ENCODE results near the gene NFATC2. TPM values are rescaled to one million over a fixed set of nuclear protein-coding genes. Genes with fewer than 3 reads are reported as not detected.

NFATC2 gene
- polyA plus RNA-seq, 1 of the 3 experiments (the other 2 are of a cell fraction): 0.36 TPM

- Histone ChIP-seq H3K79me2 (ENCODE audit: insufficient read depth) (no peaks in the 10 kb centered on the region), H3K27me3 (ENCODE audit: insufficient read depth) (no peaks in the 10 kb centered on the region), H3K9me2 (no peaks in the 10 kb centered on the region), H2AFZ (ENCODE audit: low read depth) (no peak overlapping the region), H3K36me3 (replicated peaks in 1 of 2; ENCODE audit: control insufficient read depth in 1 of 2, insufficient read depth in 2 of 2, low read length in 1 of 2) (no peaks in the 10 kb centered on the region), H3K4me3 (ENCODE audit: low read depth in 2 of 2, low read length in 1 of 2) (no peak overlapping the region), H3K27ac (ENCODE audit: low read depth in 2 of 2, low read length in 1 of 2) (no peak overlapping the region), H3K9me3 (no peaks in the 10 kb centered on the region), H4K20me1 (ENCODE audit: insufficient read depth) (no peaks in the 10 kb centered on the region), H3K4me2 (no peak overlapping the region), H3F3A (replicated peaks; ENCODE audit: insufficient read depth) (peaks cover 5% of the 10 kb centered on the region), H3K4me1 (ENCODE audit: control insufficient read depth in 1 of 2, insufficient read depth in 2 of 2, low read depth in 1 of 2, low read length in 1 of 2) (no peaks in the 10 kb centered on the region; a peak in 1 of 4 replicates), H3K9ac (no peak overlapping the region)
- no peak for DNase-seq
- CTCF ChIA-PET: no interaction called here
- TF ChIP-seq EP300 (IDR thresholded peaks at IDR 0.05; ENCODE audit: borderline replicate concordance in 1 of 2, low read depth in 1 of 2, low read length in 1 of 2) (no peak), EZH2phosphoT487 (IDR thresholded peaks at IDR 0.05; ENCODE audit: borderline replicate concordance, low read depth) (no peak), MEF2A (IDR thresholded peaks at IDR 0.05; ENCODE audit: borderline replicate concordance, low read depth) (no peak), RCOR1 (IDR thresholded peaks at IDR 0.05; ENCODE audit: low read length) (no peak), GABPA (IDR thresholded peaks at IDR 0.05; ENCODE audit: low read depth) (no peak), ELF1 (IDR thresholded peaks at IDR 0.05) (no peak), MAX (IDR thresholded peaks at IDR 0.05; ENCODE audit: low read depth) (no peak), RAD21 (IDR thresholded peaks at IDR 0.05; ENCODE audit: low read length) (no peak), POLR2AphosphoS5 (IDR thresholded peaks at IDR 0.05; ENCODE audit: low read depth, low read length) (no peak)
- WGBS (ENCODE audit: low lambda C conversion rate): 79% methylated on average over 1 of the region's 4 CpGs
- POLR2A ChIA-PET: no interaction called here
Observed at GRCh38 chr20:51503376-51503775, 39.1 kb downstream of the NFATC2 start.

GRCh38 chr20:51500936-51501335, 41.6 kb downstream of the NFATC2 start:
- Histone ChIP-seq H3K79me2 (ENCODE audit: insufficient read depth) (no peaks in the 10 kb centered on the region), H3K9me3 (no peaks in the 10 kb centered on the region), H3K9ac (no peak overlapping the region), H3K4me3 (ENCODE audit: low read depth in 2 of 2, low read length in 1 of 2) (no peak overlapping the region), H2AFZ (ENCODE audit: low read depth) (no peak overlapping the region), H3K4me1 (ENCODE audit: control insufficient read depth in 1 of 2, insufficient read depth in 2 of 2, low read depth in 1 of 2, low read length in 1 of 2) (peaks cover 4 to 8% of the 10 kb centered on the region in 2 experiments; a peak in 2 of 4 replicates), H4K20me1 (ENCODE audit: insufficient read depth) (no peaks in the 10 kb centered on the region), H3K4me2 (no peak overlapping the region), H3K9me2 (no peaks in the 10 kb centered on the region), H3K27me3 (ENCODE audit: insufficient read depth) (no peaks in the 10 kb centered on the region), H3K36me3 (replicated peaks in 1 of 2; ENCODE audit: control insufficient read depth in 1 of 2, insufficient read depth in 2 of 2, low read length in 1 of 2) (no peaks in the 10 kb centered on the region), H3F3A (replicated peaks; ENCODE audit: insufficient read depth) (peaks cover 5% of the 10 kb centered on the region), H3K27ac (ENCODE audit: low read depth in 2 of 2, low read length in 1 of 2) (no peak overlapping the region)
- ChIA-PET POLR2A (no interaction called here), CTCF (no interaction called here)
- TF ChIP-seq EP300 (IDR thresholded peaks at IDR 0.05; ENCODE audit: borderline replicate concordance in 1 of 2, low read depth in 1 of 2, low read length in 1 of 2) (no peak), ELF1 (IDR thresholded peaks at IDR 0.05) (no peak), GATA2 (CRISPR knock-in tag; IDR thresholded peaks at IDR 0.05) (no peak)
- DNase-seq: no peak
- 100% methylated on average over 1 of the region's 1 CpG for WGBS (ENCODE audit: low lambda C conversion rate)

GRCh38 chr20:51500311-51500710, 42.2 kb downstream of the NFATC2 start:
- peaks cover 5% of the 10 kb centered on the region for H3F3A ChIP-seq (replicated peaks; ENCODE audit: insufficient read depth)
- peaks cover 4 to 8% of the 10 kb centered on the region in 2 experiments; a peak in 2 of 4 replicates for H3K4me1 ChIP-seq (ENCODE audit: control insufficient read depth in 1 of 2, insufficient read depth in 2 of 2, low read depth in 1 of 2, low read length in 1 of 2)
- 81% methylated on average over 3 of the region's 3 CpGs for WGBS (ENCODE audit: low lambda C conversion rate)
- no peak overlapping the region for H2AFZ ChIP-seq (ENCODE audit: low read depth)
- TF ChIP-seq USF2 (IDR thresholded peaks at IDR 0.05; ENCODE audit: borderline replicate concordance, low read depth, low read length): no peak
- no peaks in the 10 kb centered on the region for H3K79me2 ChIP-seq (ENCODE audit: insufficient read depth)
- no peaks in the 10 kb centered on the region for H4K20me1 ChIP-seq (ENCODE audit: insufficient read depth)
- DNase-seq: no peak
- H3K4me3 ChIP-seq (ENCODE audit: low read depth in 2 of 2, low read length in 1 of 2): no peak overlapping the region
- CTCF ChIA-PET: interaction anchor here (1.4 kb wide), 1 partner anchor 128 kb away, joined by 3 read pairs; no protein-coding TSS in a partner anchor
- H3K4me2 ChIP-seq: no peak overlapping the region
- H3K9me2 ChIP-seq: no peaks in the 10 kb centered on the region
- H3K9ac ChIP-seq: no peak overlapping the region
- H3K9me3 ChIP-seq: no peaks in the 10 kb centered on the region
- no peaks in the 10 kb centered on the region for H3K36me3 ChIP-seq (replicated peaks in 1 of 2; ENCODE audit: control insufficient read depth in 1 of 2, insufficient read depth in 2 of 2, low read length in 1 of 2)
- POLR2A ChIA-PET: no interaction called here
- no peaks in the 10 kb centered on the region for H3K27me3 ChIP-seq (ENCODE audit: insufficient read depth)
- no peak overlapping the region for H3K27ac ChIP-seq (ENCODE audit: low read depth in 2 of 2, low read length in 1 of 2)
